HepG2 (cell line): ENCODE data around the gene NDUFB6. TPM values are rescaled to one million over a fixed set of nuclear protein-coding genes. Genes with fewer than 3 reads are reported as not detected.

Source experiments
- BRD4 ChIP-seq: sonication (generic); formaldehyde crosslinking; IDR thresholded peaks from 2 replicates; pipeline ENCODE4 v1.4.0; 2020; ENCODE audit warnings: missing genetic modification reagents
- DPF2 ChIP-seq: sonication (generic); formaldehyde crosslinking; IDR thresholded peaks from 2 replicates; pipeline ENCODE4 v1.4.0; 2020; ENCODE audit warnings: mild to moderate bottlenecking, low read depth, missing genetic modification reagents, borderline replicate concordance
- EEA1 ChIP-seq: sonication (generic); formaldehyde crosslinking; IDR thresholded peaks from 2 replicates; pipeline ENCODE4 v1.5.1; 2020; ENCODE audit warnings: mild to moderate bottlenecking, missing genetic modification reagents, borderline replicate concordance
- FOXJ3 ChIP-seq: sonication (generic); formaldehyde crosslinking; IDR thresholded peaks from 2 replicates; pipeline ENCODE4 v1.4.0; 2020; ENCODE audit warnings: missing genetic modification reagents, mild to moderate bottlenecking, borderline replicate concordance
- HDAC2 ChIP-seq: sonication (generic); formaldehyde crosslinking; IDR thresholded peaks from 2 replicates; pipeline ENCODE4 v1.4.0; 2020; ENCODE audit warnings: missing genetic modification reagents
- JUN ChIP-seq: sonication (generic); formaldehyde crosslinking; IDR thresholded peaks from 2 replicates; pipeline ENCODE4 v1.4.0; 2020; ENCODE audit warnings: mild to moderate bottlenecking, missing genetic modification reagents
- KDM3A ChIP-seq: IDR thresholded peaks from 2 replicates; pipeline ENCODE4 v1.6.1; 2018; ENCODE audit warnings: low read depth, missing compliant biosample characterization
- NR2F2 ChIP-seq: IDR thresholded peaks from 2 replicates; pipeline ENCODE4 v1.6.1; 2012; ENCODE audit warnings: low read depth, inconsistent platforms, borderline replicate concordance
- PHF5A ChIP-seq: IDR thresholded peaks from one replicate; pipeline ENCODE4 v1.6.1; 2018; ENCODE audit warnings: low read depth, missing genetic modification reagents; ENCODE audit not compliant: unreplicated experiment
- POLR2AphosphoS2 ChIP-seq: IDR thresholded peaks from 2 replicates; pipeline ENCODE4 v1.6.1; 2011; ENCODE audit warnings: low read depth, low read length, improper control_type of control experiment
- TEAD3 ChIP-seq: optimal IDR thresholded peaks from 2 replicates; pipeline ENCODE3; 2016; ENCODE audit warnings: borderline replicate concordance
- TOPORS ChIP-seq: sonication (generic); formaldehyde crosslinking; IDR thresholded peaks from 2 replicates; pipeline ENCODE4 v1.8.0; 2023; ENCODE audit warnings: mild to moderate bottlenecking, missing genetic modification reagents
- ZFP62 ChIP-seq: sonication (generic); formaldehyde crosslinking; IDR thresholded peaks from 2 replicates; pipeline ENCODE4 v1.4.0; 2020; ENCODE audit warnings: missing genetic modification reagents
- ZNF136 ChIP-seq: sonication (generic); formaldehyde crosslinking; IDR thresholded peaks from 2 replicates; pipeline ENCODE4 v1.8.1; 2022; ENCODE audit warnings: low read depth, mild to moderate bottlenecking, moderate library complexity, missing genetic modification reagents
- ZNF160 ChIP-seq: sonication (generic); formaldehyde crosslinking; IDR thresholded peaks from 2 replicates; pipeline ENCODE4 v1.8.0; 2022; ENCODE audit warnings: mild to moderate bottlenecking, inconsistent platforms, missing genetic modification reagents
- ZNF260 ChIP-seq: sonication (generic); formaldehyde crosslinking; IDR thresholded peaks from 2 replicates; pipeline ENCODE4 v1.4.0; 2020; ENCODE audit warnings: missing genetic modification reagents, low read depth, mild to moderate bottlenecking, borderline replicate concordance
- ZNF33A ChIP-seq: sonication (generic); formaldehyde crosslinking; IDR thresholded peaks from 2 replicates; pipeline ENCODE4 v1.5.1; 2020; ENCODE audit warnings: missing genetic modification reagents, mild to moderate bottlenecking, moderate library complexity, borderline replicate concordance
- ZNF343 ChIP-seq: sonication (generic); formaldehyde crosslinking; IDR thresholded peaks from 2 replicates; pipeline ENCODE4 v1.4.0; 2020; ENCODE audit warnings: mild to moderate bottlenecking, missing genetic modification reagents
- ZNF432 ChIP-seq: sonication (generic); formaldehyde crosslinking; IDR thresholded peaks from 2 replicates; pipeline ENCODE4 v1.5.0; 2020; ENCODE audit warnings: missing genetic modification reagents, mild to moderate bottlenecking, borderline replicate concordance
- ZNF549 ChIP-seq: sonication (generic); formaldehyde crosslinking; IDR thresholded peaks from 2 replicates; pipeline ENCODE4 v1.5.0; 2020; ENCODE audit warnings: missing genetic modification reagents
- ZNF790 ChIP-seq: sonication (generic); formaldehyde crosslinking; IDR thresholded peaks from 2 replicates; pipeline ENCODE4 v1.8.0; 2022; ENCODE audit warnings: missing genetic modification reagents, mild to moderate bottlenecking, borderline replicate concordance
- ZSCAN21 ChIP-seq: sonication (generic); formaldehyde crosslinking; IDR thresholded peaks from 2 replicates; pipeline ENCODE4 v1.8.0; 2022; ENCODE audit warnings: mild to moderate bottlenecking, missing genetic modification reagents, moderate library complexity, borderline replicate concordance
- polyA plus RNA-seq, 8 experiments: library from polyadenylated mRNA; depleted of rRNA in 3 of 8; stranded (reverse) in 7 of 8; unstranded in 1 of 8; fragments of >200 nt; fragmentation: Illumina TruSeq in 4 of 8; extraction: Trizol in 4 of 8; gene quantifications; 2 replicates each; pipeline versions ENCODE4 v1.2.1 to v1.2.3, GENCODE V29; 2011 to 2016; ENCODE audit warnings: low read depth in 4 of 8, missing spikeins in 1 of 8, mixed read lengths in 1 of 8; ENCODE audit not compliant: insufficient read depth in 1 of 8
- total RNA-seq, 5 experiments: library from RNA; depleted of rRNA; stranded (reverse); fragments of >200 nt; fragmentation: Illumina TruSeq; extraction: Trizol; gene quantifications; 2 replicates each; pipeline ENCODE4 v1.2.3, GENCODE V29; 2016; ENCODE audit warnings: low read depth in 1 of 5
- TF ChIP-seq, protein P1 (sequence below): IDR thresholded peaks from 2 replicates; pipeline ENCODE4 v1.6.1; 2016; ENCODE audit warnings: low read depth, borderline replicate concordance
- TF ChIP-seq, protein P2 (sequence below): sonication (generic); formaldehyde crosslinking; IDR thresholded peaks from 2 replicates; pipeline ENCODE4 v1.8.1; 2022; ENCODE audit warnings: low read depth, mild to moderate bottlenecking, missing genetic modification reagents
- TF ChIP-seq, protein P3 (sequence below): sonication (generic); formaldehyde crosslinking; IDR thresholded peaks from 2 replicates; pipeline ENCODE4 v1.5.0; 2020; ENCODE audit warnings: missing genetic modification reagents
- TF ChIP-seq, protein P4 (sequence below): sonication (generic); formaldehyde crosslinking; conservative IDR thresholded peaks from 2 replicates; pipeline ENCODE4 v1.4.0; 2020; ENCODE audit warnings: missing genetic modification reagents

Gene NDUFB6
- total and polyA plus RNA-seq, 2 of the 13 experiments (the other 11 are each of a cell fraction or from before 2014, with no cell fraction given), result 31.2 to 81.9 TPM

DNA sequence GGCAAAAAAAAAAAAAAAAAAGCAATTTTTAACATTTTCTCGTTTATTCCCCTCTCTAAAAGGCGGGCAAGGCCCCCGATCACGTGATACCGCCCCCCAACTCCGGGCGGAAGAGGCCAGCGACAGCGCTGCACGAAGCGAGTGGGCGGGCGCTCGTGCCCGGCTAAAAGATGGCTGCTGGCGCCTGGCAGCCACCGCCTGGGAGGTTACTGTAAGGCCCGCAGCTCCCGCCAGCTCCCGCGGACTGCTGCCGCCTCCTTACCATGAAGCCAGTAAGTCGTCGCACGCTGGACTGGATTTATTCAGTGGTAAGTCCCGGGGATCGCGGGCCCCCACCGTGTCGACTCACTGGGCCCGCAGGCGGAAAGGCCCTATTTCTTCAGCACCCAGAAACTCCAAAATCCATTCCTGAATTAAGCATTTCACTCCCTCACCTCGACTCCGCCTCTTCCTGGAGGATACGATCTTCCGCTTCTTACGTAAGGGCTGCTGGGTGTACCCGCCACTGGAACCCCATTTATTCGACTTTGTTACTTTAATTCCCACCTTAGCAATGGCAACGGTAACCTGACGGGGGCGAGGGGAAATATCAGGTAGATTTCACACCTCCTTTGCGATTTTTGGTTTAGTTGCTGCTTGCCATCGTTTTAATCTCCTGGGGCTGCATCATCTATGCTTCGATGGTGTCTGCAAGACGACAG, 20.6 kb downstream of the NDUFB6 start, which contains the start of the genes SMIM27 and TOPORS (continued):
- no peak for TF ChIP-seq ZNF136 (CRISPR knock-in tag)
- TF ChIP-seq TEAD3 (CRISPR knock-in tag), result peak; percentile 40
- no peak; the same call in 1 of the 2 replicates for TF ChIP-seq ZNF790 (CRISPR knock-in tag)
- no peak for TF ChIP-seq ZSCAN21
- TF ChIP-seq KDM3A (CRISPR knock-in tag), result no peak
- no peak for TF ChIP-seq ZNF260 (CRISPR knock-in tag)
- no peak for TF ChIP-seq DPF2 (CRISPR knock-in tag)
- TF ChIP-seq, protein P1, sequence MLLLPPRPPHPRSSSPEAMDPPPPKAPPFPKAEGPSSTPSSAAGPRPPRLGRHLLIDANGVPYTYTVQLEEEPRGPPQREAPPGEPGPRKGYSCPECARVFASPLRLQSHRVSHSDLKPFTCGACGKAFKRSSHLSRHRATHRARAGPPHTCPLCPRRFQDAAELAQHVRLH, result peak; percentile 86; the same call in 1 of the 2 replicates
- TF ChIP-seq, protein P2, sequence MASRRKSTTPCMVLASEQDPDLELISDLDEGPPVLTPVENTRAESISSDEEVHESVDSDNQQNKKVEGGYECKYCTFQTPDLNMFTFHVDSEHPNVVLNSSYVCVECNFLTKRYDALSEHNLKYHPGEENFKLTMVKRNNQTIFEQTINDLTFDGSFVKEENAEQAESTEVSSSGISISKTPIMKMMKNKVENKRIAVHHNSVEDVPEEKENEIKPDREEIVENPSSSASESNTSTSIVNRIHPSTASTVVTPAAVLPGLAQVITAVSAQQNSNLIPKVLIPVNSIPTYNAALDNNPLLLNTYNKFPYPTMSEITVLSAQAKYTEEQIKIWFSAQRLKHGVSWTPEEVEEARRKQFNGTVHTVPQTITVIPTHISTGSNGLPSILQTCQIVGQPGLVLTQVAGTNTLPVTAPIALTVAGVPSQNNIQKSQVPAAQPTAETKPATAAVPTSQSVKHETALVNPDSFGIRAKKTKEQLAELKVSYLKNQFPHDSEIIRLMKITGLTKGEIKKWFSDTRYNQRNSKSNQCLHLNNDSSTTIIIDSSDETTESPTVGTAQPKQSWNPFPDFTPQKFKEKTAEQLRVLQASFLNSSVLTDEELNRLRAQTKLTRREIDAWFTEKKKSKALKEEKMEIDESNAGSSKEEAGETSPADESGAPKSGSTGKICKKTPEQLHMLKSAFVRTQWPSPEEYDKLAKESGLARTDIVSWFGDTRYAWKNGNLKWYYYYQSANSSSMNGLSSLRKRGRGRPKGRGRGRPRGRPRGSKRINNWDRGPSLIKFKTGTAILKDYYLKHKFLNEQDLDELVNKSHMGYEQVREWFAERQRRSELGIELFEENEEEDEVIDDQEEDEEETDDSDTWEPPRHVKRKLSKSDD (CRISPR knock-in tag), result no peak
- TF ChIP-seq, protein P3, sequence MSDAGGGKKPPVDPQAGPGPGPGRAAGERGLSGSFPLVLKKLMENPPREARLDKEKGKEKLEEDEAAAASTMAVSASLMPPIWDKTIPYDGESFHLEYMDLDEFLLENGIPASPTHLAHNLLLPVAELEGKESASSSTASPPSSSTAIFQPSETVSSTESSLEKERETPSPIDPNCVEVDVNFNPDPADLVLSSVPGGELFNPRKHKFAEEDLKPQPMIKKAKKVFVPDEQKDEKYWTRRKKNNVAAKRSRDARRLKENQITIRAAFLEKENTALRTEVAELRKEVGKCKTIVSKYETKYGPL (CRISPR knock-in tag), result no peak
- TF ChIP-seq ZNF432 (CRISPR knock-in tag), result no peak
- peak; percentile 23 for TF ChIP-seq PHF5A (CRISPR knock-in tag)
- no peak for TF ChIP-seq NR2F2
- TF ChIP-seq TOPORS (CRISPR knock-in tag), result no peak; the same call in 1 of the 2 replicates
- TF ChIP-seq, protein P4, sequence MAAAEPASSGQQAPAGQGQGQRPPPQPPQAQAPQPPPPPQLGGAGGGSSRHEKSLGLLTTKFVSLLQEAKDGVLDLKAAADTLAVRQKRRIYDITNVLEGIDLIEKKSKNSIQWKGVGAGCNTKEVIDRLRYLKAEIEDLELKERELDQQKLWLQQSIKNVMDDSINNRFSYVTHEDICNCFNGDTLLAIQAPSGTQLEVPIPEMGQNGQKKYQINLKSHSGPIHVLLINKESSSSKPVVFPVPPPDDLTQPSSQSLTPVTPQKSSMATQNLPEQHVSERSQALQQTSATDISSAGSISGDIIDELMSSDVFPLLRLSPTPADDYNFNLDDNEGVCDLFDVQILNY, result no peak; the same call in 1 of the 2 replicates
- TF ChIP-seq BRD4 (CRISPR knock-in tag), result no peak; the same call in 1 of the 2 replicates
- TF ChIP-seq ZNF549 (CRISPR knock-in tag), result no peak
- no peak for TF ChIP-seq ZFP62 (CRISPR knock-in tag)
- TF ChIP-seq ZNF160 (CRISPR knock-in tag), result 0 out of 2 replicates have a peak, but pooled peaks have one; percentile 38
- TF ChIP-seq FOXJ3, result no peak
- no peak for TF ChIP-seq EEA1 (CRISPR knock-in tag)
- TF ChIP-seq ZNF343, result peak; percentile 80; the same call in 1 of the 2 replicates
- TF ChIP-seq HDAC2 (CRISPR knock-in tag), result peak; percentile 12; the same call in 1 of the 2 replicates
- no peak for TF ChIP-seq ZNF33A (CRISPR knock-in tag)
- TF ChIP-seq JUN (CRISPR knock-in tag), result no peak
- no peak for TF ChIP-seq POLR2AphosphoS2
